GM12864 (cell line): ENCODE results near the gene VKORC1.
"Not testable (repeated sequence)": the region's sequence is repeated elsewhere in the genome, so short reads cannot be mapped to it uniquely, and the experiment has no call there.

Source experiments
- DNase-seq: peaks from one replicate; pipeline ENCODE4 v3.0.0-alpha.2; 2011; ENCODE audit warnings: low read depth
- H3K4me3 ChIP-seq: 2 replicates; pipeline ENCODE4 v1.5.1; 2011; ENCODE audit warnings: mild to moderate bottlenecking, low read depth, low read length, control low read depth
- CTCF ChIP-seq: IDR thresholded peaks from 2 replicates; pipeline ENCODE4 v1.5.1; 2011; ENCODE audit warnings: low read depth, mild to moderate bottlenecking, moderate library complexity, low read length, control low read depth, inconsistent platforms; ENCODE audit errors: missing control alignments

Gene VKORC1

DNA sequence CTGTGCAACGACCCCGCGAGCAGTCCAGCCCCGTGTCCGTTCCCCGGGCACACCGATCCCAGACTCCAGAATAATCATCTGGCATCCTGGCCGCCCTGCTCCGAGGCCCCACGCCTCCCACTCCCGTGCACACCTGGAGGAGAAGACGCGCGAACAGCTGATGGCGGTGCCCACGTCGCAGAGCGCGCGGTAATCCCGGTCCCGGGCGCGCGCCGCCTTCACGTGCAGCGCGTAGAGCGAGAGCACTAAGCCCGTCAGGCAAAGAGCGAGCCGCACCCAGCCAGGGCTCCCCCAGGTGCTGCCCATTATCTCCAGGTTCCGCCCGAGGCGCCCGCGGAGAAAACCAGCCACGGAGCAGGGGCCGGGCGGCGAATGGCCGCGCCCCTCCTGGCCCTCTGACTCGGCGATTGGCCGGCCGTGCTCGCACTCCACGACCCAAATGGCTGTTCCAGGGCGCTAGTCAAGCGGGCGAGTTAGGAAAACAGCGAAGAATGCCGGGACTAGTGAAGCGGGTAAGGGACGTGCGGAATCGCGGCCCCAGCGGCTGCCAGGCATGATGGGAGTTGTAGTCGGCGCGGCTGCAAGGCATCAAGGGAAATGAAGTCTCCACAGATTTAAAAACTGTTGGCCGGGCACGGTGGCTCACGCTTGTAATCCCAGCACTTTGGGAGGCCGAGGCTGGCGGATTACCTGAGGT is at the start of gene VKORC1:
VKORC1 (minus strand) TSS at position 374 of the 697 bp plus-strand sequence; CDS start at position 306, 68 bp downstream.
- H3K4me3 ChIP-seq: peak within 1 kb of the TSS; percentile 78
- DNase-seq: peak; percentile 90
- no peak for TF ChIP-seq CTCF

DNA sequence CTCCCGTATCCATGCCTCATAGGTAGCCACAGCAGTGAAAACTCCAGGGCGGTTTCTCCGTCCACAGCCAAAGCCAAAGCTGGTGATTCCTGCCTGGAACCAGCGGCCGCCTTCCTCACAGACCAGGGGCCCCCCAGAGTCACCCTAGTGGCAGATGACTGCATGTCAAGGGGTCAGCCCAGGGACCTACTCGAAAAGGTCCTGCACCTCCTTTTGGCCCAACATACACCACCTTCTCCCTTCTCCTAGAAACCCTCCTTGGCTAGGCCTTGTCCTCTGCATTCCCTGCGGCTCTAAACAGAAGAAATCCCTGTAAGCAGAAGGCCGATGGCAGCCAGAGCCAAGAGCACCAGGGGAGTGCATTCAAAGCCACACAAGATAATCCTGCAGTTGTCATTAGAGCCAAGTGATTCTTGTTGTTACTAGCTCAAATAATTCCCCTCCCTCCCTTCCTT is 49.1 kb upstream of the VKORC1 start:
- DNase-seq: no peak
- peak; percentile 17 for TF ChIP-seq CTCF
- H3K4me3 ChIP-seq: no peak overlapping the region

GRCh38 chr16:31143011-31143693 is 48.6 kb upstream of the VKORC1 start:
- H3K4me3 ChIP-seq: no peak overlapping the region; the same call in 1 of the 2 replicates
- DNase-seq: no peak
- TF ChIP-seq CTCF: no peak

GRCh38 chr16:31142109-31143010 is 47.8 kb upstream of the VKORC1 start:
- DNase-seq: peak; percentile 92
- TF ChIP-seq CTCF: peak; percentile 89

DNA sequence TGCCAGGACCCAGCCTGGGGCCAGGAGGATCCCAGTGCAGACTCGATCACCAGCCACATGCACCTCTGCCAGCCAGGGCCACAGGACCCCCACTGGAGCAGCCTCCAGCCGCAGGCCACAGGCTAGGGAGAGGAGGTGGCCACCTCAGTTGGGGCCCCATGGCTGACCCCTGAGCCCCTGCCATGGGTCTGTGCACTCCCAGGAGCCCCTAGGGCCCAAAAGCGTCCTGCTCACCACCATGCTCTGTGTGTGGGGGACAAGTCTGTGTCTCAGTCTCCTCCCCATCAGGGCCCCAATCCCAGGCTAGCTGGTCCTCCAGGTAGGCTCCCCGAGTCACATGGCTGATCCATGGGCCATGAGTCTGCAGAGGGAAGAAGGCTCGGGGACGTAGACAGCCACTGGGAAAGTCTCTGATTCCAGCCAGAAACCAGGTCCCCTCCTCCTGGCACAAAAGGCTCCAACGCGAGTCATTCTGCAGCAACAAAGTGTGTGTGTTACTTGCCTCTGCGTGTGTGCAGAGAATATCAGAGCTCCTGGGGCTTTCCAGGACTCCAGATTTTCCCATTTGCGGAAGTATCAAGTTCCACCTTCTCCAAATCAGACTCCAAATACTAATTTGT is 47.0 kb upstream of the VKORC1 start:
- TF ChIP-seq CTCF: no peak
- peak overlapping the region; percentile 0; the same call in 1 of the 2 replicates for H3K4me3 ChIP-seq
- no peak for DNase-seq

More at GRCh38 chr16:31142109-31143010, 47.8 kb upstream of the VKORC1 start:
- peak overlapping the region; percentile 42 for H3K4me3 ChIP-seq

DNA sequence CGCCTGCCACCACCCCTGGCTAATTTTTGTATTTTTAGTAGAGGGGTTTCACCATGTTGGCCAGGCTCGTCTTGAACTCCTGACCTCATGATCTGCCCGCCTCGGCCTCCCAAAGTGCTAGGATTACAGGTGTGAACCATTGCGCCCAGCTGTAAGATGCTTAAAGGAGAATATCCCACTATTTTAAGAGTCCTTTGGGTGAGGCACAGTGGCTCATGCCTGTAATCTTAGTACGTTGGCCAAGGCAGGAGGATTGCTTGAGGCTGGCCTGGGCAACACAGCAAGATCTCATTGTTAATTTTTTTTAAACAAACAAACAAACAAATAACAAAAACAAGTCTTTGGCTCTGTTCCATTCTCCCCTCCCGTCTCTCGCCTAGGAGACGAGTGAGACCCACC is 46.5 kb upstream of the VKORC1 start:
- not testable (repeated sequence) for DNase-seq, H3K4me3 ChIP-seq
